ENCODE data around the gene SH3D19. TPM values are rescaled to one million over a fixed set of nuclear protein-coding genes. Genes with fewer than 3 reads are reported as not detected.

The SH3D19 gene
- total RNA-seq, 4 donors from 2014 or later: 35.2 to 316 (median 131) TPM

- no peak overlapping the region for H3K4me3 ChIP-seq
- no peak overlapping the region for H3K27ac ChIP-seq
- no peaks in the 10 kb centered on the region for H3K36me3 ChIP-seq
- peaks cover 0 to 7% of the 10 kb centered on the region in 2 donors for H3K4me1 ChIP-seq
- TF ChIP-seq CTCF (IDR thresholded peaks at IDR 0.05): no peak
- TF ChIP-seq POLR2A (IDR thresholded peaks at IDR 0.05): no peak
- H3K9me3 ChIP-seq: no peaks in the 10 kb centered on the region
- DNase-seq: no peak
- H3K27me3 ChIP-seq: no peaks in the 10 kb centered on the region
- intact Hi-C loops (cut with DNase I; ENCODE audit: low total_unique reads): no loop called here
Measured at GRCh38 chr4:151304755-151305154, 20.6 kb downstream of the SH3D19 start.

- intact Hi-C loops (cut with DNase I; ENCODE audit: low total_unique reads): no loop called here
- no peak overlapping the region for H3K27ac ChIP-seq
- peaks cover 0 to 7% of the 10 kb centered on the region in 2 donors for H3K4me1 ChIP-seq
- no peaks in the 10 kb centered on the region for H3K27me3 ChIP-seq
- no peaks in the 10 kb centered on the region for H3K9me3 ChIP-seq
- H3K4me3 ChIP-seq: no peak overlapping the region
- DNase-seq: no peak
- TF ChIP-seq CTCF (IDR thresholded peaks at IDR 0.05) (no peak), POLR2A (IDR thresholded peaks at IDR 0.05) (no peak)
- H3K36me3 ChIP-seq: no peaks in the 10 kb centered on the region
Measured at GRCh38 chr4:151304226-151304625, 21.2 kb downstream of the SH3D19 start.

GRCh38 chr4:151302432-151302831, 23.0 kb downstream of the SH3D19 start:
- no peak overlapping the region for H3K4me3 ChIP-seq
- H3K27me3 ChIP-seq: no peaks in the 10 kb centered on the region
- H3K36me3 ChIP-seq: no peaks in the 10 kb centered on the region
- intact Hi-C loops (cut with DNase I; ENCODE audit: low total_unique reads): no loop called here
- DNase-seq: no peak
- TF ChIP-seq CTCF (IDR thresholded peaks at IDR 0.05) (no peak), POLR2A (IDR thresholded peaks at IDR 0.05) (no peak)
- no peaks in the 10 kb centered on the region for H3K9me3 ChIP-seq
- no peak overlapping the region for H3K27ac ChIP-seq
- H3K4me1 ChIP-seq: peaks cover 0 to 7% of the 10 kb centered on the region in 2 donors

- Histone ChIP-seq H3K36me3 (no peaks in the 10 kb centered on the region), H3K4me3 (no peak overlapping the region), H3K27ac (no peak overlapping the region), H3K9me3 (no peaks in the 10 kb centered on the region), H3K4me1 (no peaks in the 10 kb centered on the region), H3K27me3 (no peaks in the 10 kb centered on the region)
- no peak for DNase-seq
- TF ChIP-seq CTCF (IDR thresholded peaks at IDR 0.05): no peak
- no peak for TF ChIP-seq POLR2A (IDR thresholded peaks at IDR 0.05)
- intact Hi-C loops (cut with DNase I; ENCODE audit: low total_unique reads): no loop called here
Measured at GRCh38 chr4:151297170-151297569, 28.2 kb downstream of the SH3D19 start.

GRCh38 chr4:151296227-151296626, 29.2 kb downstream of the SH3D19 start:
- no peaks in the 10 kb centered on the region for H3K4me1 ChIP-seq
- no peak overlapping the region for H3K27ac ChIP-seq
- intact Hi-C loops (cut with DNase I; ENCODE audit: low total_unique reads): no loop called here
- H3K4me3 ChIP-seq: no peak overlapping the region
- no peaks in the 10 kb centered on the region for H3K36me3 ChIP-seq
- no peak for DNase-seq
- no peaks in the 10 kb centered on the region for H3K9me3 ChIP-seq
- no peaks in the 10 kb centered on the region for H3K27me3 ChIP-seq
- TF ChIP-seq CTCF (IDR thresholded peaks at IDR 0.05) (no peak), POLR2A (IDR thresholded peaks at IDR 0.05) (no peak)

All from uterus (tissue), 4 donors.